Posterior cingulate gyrus (tissue), 11 donors: ENCODE results near the gene PLPP3.

Experiments
- DNase-seq, 10 donors: peaks; one replicate each; pipeline versions ENCODE4 v3.0.0 to v3.0.0-alpha.2; 2020 to 2021; ENCODE audit warnings: mixed read lengths in 3 of 10
- intact Hi-C: fragments of 100-400 bp; cut with DNase I; formaldehyde crosslinking; loops from one replicate; pipeline ENCODE4 v1.15.1; 2023

The PLPP3 gene

GRCh38 chr1:56472860-56473259 lies 106.5 kb downstream of the PLPP3 start:
- no peak for DNase-seq
- intact Hi-C loops, result no loop called here

GRCh38 chr1:56469640-56470371 lies 109.6 kb downstream of the PLPP3 start:
- no peak for DNase-seq
- intact Hi-C loops, result no loop called here

- intact Hi-C loops, result no loop called here
- DNase-seq, result no peak
These were observed 110.8 kb downstream of the PLPP3 start for GRCh38 chr1:56468518-56468917.

GRCh38 chr1:56466538-56466937 lies 112.8 kb downstream of the PLPP3 start:
- intact Hi-C loops, result no loop called here
- no peak for DNase-seq

- DNase-seq, result no peak
- intact Hi-C loops, result no loop called here
These were observed 115.1 kb downstream of the PLPP3 start for GRCh38 chr1:56464294-56464693.

GRCh38 chr1:56463376-56463775 lies 116.0 kb downstream of the PLPP3 start:
- no peak for DNase-seq
- intact Hi-C loops, result no loop called here

GRCh38 chr1:56462209-56462608 lies 117.2 kb downstream of the PLPP3 start:
- no peak for DNase-seq
- intact Hi-C loops, result no loop called here

- intact Hi-C loops, result no loop called here
- no peak for DNase-seq
These were observed 117.9 kb downstream of the PLPP3 start for GRCh38 chr1:56461158-56462127.

- DNase-seq, result no peak
- intact Hi-C loops, result no loop called here
These were observed 120.1 kb downstream of the PLPP3 start for GRCh38 chr1:56459260-56459659.

- intact Hi-C loops, result no loop called here
- no peak for DNase-seq
These were observed 121.5 kb downstream of the PLPP3 start for GRCh38 chr1:56457756-56458375.

GRCh38 chr1:56456435-56457101 lies 122.8 kb downstream of the PLPP3 start:
- DNase-seq, result no peak
- intact Hi-C loops, result no loop called here

GRCh38 chr1:56453417-56454078 lies 125.8 kb downstream of the PLPP3 start:
- no peak for DNase-seq
- intact Hi-C loops, result no loop called here

GRCh38 chr1:56453016-56453415 lies 126.3 kb downstream of the PLPP3 start:
- DNase-seq, result no peak
- intact Hi-C loops, result no loop called here

GRCh38 chr1:56452027-56453011 lies 127.0 kb downstream of the PLPP3 start:
- intact Hi-C loops, result no loop called here
- DNase-seq, result no peak

- DNase-seq, result no peak
- intact Hi-C loops, result no loop called here
These were observed 127.9 kb downstream of the PLPP3 start for GRCh38 chr1:56451491-56451890.

- intact Hi-C loops, result no loop called here
- DNase-seq, result no peak
These were observed 129.2 kb downstream of the PLPP3 start for GRCh38 chr1:56450004-56450666.

- intact Hi-C loops, result no loop called here
- no peak for DNase-seq
These were observed 130.6 kb downstream of the PLPP3 start for GRCh38 chr1:56448529-56449300.

GRCh38 chr1:56447823-56448222 lies 131.5 kb downstream of the PLPP3 start:
- no peak for DNase-seq
- intact Hi-C loops, result no loop called here
